Measurements from ENCODE around the gene GPX2.
A peak's percentile ranks its signal among the peaks of the same experiment; 100 is the strongest.

DNA sequence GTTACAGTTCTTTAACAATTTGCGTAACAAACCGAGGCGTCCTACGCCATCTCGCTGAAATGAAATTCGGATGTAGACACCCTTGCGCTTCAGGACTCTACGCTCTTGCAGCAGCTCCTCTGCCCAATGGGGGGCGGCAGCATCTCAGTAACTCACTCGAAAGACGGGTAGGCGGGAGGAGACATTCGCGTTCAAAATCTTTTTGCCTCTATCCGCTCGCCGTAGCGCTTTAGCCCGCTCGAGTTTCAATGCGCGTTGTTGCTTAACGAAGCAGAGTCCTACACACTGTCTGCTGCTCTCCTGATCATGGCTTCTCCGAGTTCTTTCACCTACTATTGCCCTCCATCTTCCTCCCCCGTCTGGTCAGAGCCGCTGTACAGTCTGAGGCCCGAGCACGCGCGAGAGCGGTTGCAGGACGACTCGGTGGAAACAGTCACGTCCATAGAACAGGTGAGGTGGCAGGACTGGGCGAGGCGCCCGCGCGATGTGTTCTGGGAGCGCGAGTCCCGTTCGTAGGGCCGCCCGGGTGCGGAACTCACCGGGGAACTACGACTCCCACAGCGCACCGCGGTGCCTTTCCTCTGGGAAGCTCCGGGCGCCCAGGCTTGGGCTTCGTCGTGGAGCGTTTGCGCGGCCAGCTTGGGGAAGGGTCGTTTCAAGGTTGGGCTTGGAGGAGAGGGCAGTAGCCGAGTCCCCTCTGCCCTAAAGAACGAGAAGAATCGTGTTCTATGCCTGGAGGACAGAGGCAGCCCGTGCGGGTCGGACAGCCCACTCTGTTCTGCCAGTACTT lies 44.3 kb upstream of the GPX2 start, which contains the start of gene FNTB:
- TF ChIP-seq EZH2 (IDR thresholded peaks at IDR 0.05; ENCODE audit: low read length, unreplicated experiment), result no peak
- TF ChIP-seq, protein P1, sequence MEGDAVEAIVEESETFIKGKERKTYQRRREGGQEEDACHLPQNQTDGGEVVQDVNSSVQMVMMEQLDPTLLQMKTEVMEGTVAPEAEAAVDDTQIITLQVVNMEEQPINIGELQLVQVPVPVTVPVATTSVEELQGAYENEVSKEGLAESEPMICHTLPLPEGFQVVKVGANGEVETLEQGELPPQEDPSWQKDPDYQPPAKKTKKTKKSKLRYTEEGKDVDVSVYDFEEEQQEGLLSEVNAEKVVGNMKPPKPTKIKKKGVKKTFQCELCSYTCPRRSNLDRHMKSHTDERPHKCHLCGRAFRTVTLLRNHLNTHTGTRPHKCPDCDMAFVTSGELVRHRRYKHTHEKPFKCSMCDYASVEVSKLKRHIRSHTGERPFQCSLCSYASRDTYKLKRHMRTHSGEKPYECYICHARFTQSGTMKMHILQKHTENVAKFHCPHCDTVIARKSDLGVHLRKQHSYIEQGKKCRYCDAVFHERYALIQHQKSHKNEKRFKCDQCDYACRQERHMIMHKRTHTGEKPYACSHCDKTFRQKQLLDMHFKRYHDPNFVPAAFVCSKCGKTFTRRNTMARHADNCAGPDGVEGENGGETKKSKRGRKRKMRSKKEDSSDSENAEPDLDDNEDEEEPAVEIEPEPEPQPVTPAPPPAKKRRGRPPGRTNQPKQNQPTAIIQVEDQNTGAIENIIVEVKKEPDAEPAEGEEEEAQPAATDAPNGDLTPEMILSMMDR (conservative IDR thresholded peaks at IDR 0.05; ENCODE audit: low read depth, low read length), result peak; percentile 97

All from PC-3 (cell line).